Ovary (tissue), 9 donors: Measurements from ENCODE around the gene ANKRD65. TPM values are rescaled to one million over a fixed set of nuclear protein-coding genes. Genes with fewer than 3 reads are reported as not detected.

ENCODE experiments used
- DNase-seq, 5 donors: peaks; one replicate each; pipeline ENCODE4 v3.0.0-alpha.2; 2019 to 2020
- H3K27ac ChIP-seq, 2 donors: fragments of 200-600 bp; one replicate each; pipeline versions ENCODE4 v1.5.1 to v1.8.0; 2019 to 2022
- H3K27me3 ChIP-seq: fragments of 200-600 bp; one replicate; pipeline ENCODE4 v1.8.0; 2022
- H3K36me3 ChIP-seq: fragments of 200-600 bp; sonication (generic); one replicate; pipeline ENCODE4 v1.5.1; 2019
- H3K4me1 ChIP-seq: one replicate; pipeline ENCODE4 v1.8.1; 2013; ENCODE audit warnings: mild to moderate bottlenecking, moderate library complexity; ENCODE audit not compliant: insufficient read depth
- H3K4me3 ChIP-seq: fragments of 200-600 bp; sonication (generic); one replicate; pipeline ENCODE4 v1.5.1; 2017
- H3K9me3 ChIP-seq, 2 donors: fragments of 200-600 bp in 1 of 2; sonication (generic) in 1 of 2; one replicate each; pipeline versions ENCODE4 v1.5.1 to v1.8.1; 2013 to 2019; ENCODE audit warnings: mild to moderate bottlenecking in 1 of 2, moderate library complexity in 1 of 2
- CTCF ChIP-seq, 3 donors: fragments of 450-650 bp in 2 of 3; fragments of 200-600 bp in 1 of 3; IDR thresholded peaks; one replicate each; pipeline versions ENCODE4 v1.5.1 to v1.8.0; 2016 to 2022; ENCODE audit warnings: antibody characterized with exemption in 3 of 3, mild to moderate bottlenecking in 1 of 3
- EP300 ChIP-seq: sonication (generic); formaldehyde crosslinking; IDR thresholded peaks from one replicate; pipeline ENCODE4 v1.6.1; 2017; ENCODE audit warnings: antibody characterized with exemption
- POLR2A ChIP-seq: fragments of 450-650 bp; IDR thresholded peaks from one replicate; pipeline ENCODE4 v1.6.1; 2017; ENCODE audit warnings: antibody characterized with exemption, mild to moderate bottlenecking, moderate library complexity
- WGBS, 3 donors: extraction: QIAGEN DNeasy Blood & Tissue Kit in 1 of 3; methylation state at CpG; one replicate each; pipeline versions ENCODE4 v1.1.5 to v1.1.7; 2013 to 2017; 5-methylcytosine and 5-hydroxymethylcytosine counted together
- intact Hi-C, 4 donors: fragments of 100-400 bp; cut with DNase I; formaldehyde crosslinking; loops; one replicate each; pipeline versions ENCODE4 v1.11.0 to v1.15.1; 2022 to 2023
- polyA plus RNA-seq, 2 donors: library from polyadenylated mRNA; stranded (reverse); fragments of 200-250 nt in 1 of 2; fragments of 350-450 nt in 1 of 2; fragmentation: Illumina TruSeq in 1 of 2; extraction: RNeasy Lipid Tissue Mini Kit (QIAGEN cat#74804) in 1 of 2; gene quantifications; one replicate each; pipeline ENCODE4 v1.2.3, GENCODE V29; 2013 to 2014
- total RNA-seq, 7 donors: library from RNA; depleted of rRNA in 2 of 7; stranded (reverse); fragments of >200 nt in 2 of 7; fragmentation: NEBNext Ultra II Directional in 3 of 7; extraction: Animal tissue kit (Norgen Biotek cat#: 25700) in 3 of 7; gene quantifications; one replicate each; pipeline versions ENCODE4 v1.1.0 to v1.2.4, GENCODE V29; 2016 to 2023
- donor health status: DM: no; HTN: no; CAD: no; lungs with moderate emphysema.
- donor health status: DM: no; HTN: no; CAD: no.
- donor health status: Bipolar disorder and iron deficiency.
- donor health status: DM: yes; HTN: yes; CAD: no.
- donor health status: DM: no; HTN: no; CAD: no.
- donor health status: DM: yes; HTN: yes; CAD: no.

The ANKRD65 gene
- total and polyA plus RNA-seq, 9 donors = 4.5 to 48.8 (median 13.3) TPM

DNA sequence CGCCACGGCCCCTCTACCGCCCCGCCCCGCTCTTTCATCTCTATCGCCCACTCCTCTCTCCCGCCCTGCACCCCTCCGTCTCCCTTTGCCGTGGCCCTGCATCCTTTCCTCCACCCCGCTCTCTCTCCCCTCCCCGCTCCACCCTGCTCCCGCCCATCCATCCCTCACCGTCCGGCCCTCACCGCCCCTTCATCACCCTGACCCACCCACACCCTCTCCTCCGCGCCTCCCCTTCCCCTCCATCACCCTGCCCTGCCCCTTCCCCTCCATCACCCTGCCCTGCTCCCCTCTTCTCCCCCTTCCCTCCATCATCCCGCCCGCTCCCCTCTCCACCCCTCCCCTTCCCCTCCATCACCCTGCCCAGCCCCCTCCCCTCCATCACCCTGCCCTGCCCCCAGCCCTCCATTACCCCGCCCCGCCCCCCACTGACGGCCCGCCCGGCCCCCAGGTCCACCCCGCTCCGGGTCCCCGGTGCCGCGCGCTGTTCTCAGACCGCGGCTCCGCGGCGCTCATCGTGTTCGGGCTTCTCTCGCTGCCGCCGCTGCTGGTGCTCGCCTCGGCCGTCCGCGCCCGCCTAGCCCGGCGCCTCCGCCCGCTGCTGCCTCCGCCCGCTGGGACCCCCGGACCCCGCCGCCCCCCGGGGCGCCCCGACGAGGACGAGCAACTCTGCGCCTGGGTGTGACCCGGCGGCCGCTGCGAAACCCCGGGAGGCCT, 6.2 kb upstream of the ANKRD65 start:
- H3K27me3 ChIP-seq = no peaks in the 10 kb centered on the region
- intact Hi-C loops = no loop called here
- peak in 4 of 5 donors; percentile 20 to 63 (median 55) for DNase-seq
- no peaks in the 10 kb centered on the region for H3K9me3 ChIP-seq
- H3K4me1 ChIP-seq = peaks cover 20% of the 10 kb centered on the region
- H3K27ac ChIP-seq = peak overlapping the region in 1 of 2 donors; percentile 64
- 14 to 45% (median 27%) methylated on average over 21 to 66 of the region's 66 CpGs for WGBS, 3 donors
- no peak for TF ChIP-seq CTCF (IDR thresholded peaks at IDR 0.05)
- no peak for TF ChIP-seq EP300
- TF ChIP-seq POLR2A = no peak
- H3K4me3 ChIP-seq = peak overlapping the region; percentile 34
- no peaks in the 10 kb centered on the region for H3K36me3 ChIP-seq

- Histone ChIP-seq H3K4me1 (peaks cover 15% of the 10 kb centered on the region), H3K36me3 (no peaks in the 10 kb centered on the region), H3K9me3 (no peaks in the 10 kb centered on the region), H3K4me3 (no peak overlapping the region), H3K27me3 (no peaks in the 10 kb centered on the region), H3K27ac (no peak overlapping the region)
- 55 to 70% (median 57%) methylated on average over 19 of the region's 19 CpGs for WGBS, 3 donors
- TF ChIP-seq POLR2A (no peak), EP300 (no peak)
- intact Hi-C loops = no loop called here
- no peak for DNase-seq
These were observed 5.5 kb upstream of the ANKRD65 start for GRCh38 chr1:1426496-1427105.

DNA sequence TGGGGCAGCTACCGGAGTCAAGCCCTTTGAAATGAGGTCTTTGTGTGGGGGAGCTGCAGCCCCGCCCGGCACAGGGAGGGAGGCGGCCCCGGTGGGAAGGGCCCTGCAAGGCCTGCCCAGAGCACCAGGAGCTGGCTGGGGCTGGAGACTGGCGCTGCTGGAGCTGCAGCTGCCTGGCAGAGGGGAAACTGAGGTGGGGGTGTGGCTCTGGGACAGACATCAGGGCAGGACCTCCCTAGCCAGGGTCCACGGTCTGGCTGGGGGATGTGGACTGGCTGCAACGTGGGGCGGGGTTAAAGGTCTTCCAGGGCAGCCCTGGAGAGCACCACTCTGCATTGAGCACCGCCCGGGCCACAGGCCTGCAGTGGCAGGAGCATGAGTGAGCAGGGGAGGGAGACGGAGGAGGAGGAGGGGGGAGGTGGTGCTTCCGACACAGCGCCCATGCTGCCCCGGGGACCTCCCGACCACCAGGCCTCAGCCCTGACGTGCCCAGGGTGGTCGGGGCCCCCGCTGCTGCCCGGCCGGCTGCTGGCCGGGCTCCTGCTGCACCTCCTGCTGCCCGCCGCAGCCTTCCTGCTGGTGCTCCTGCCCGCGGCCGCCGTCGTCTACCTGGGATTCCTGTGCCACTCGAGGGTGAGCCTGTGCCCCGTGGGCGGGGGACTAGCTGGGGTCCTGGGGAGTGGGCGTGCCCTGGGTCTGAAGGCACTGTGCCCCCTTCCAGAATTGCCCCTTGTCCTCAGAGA, 4.8 kb upstream of the ANKRD65 start:
- 62 to 70% (median 69%) methylated on average over 30 to 33 of the region's 33 CpGs for WGBS, 3 donors
- Histone ChIP-seq H3K27ac (no peak overlapping the region), H3K4me1 (peaks cover 10% of the 10 kb centered on the region), H3K36me3 (no peaks in the 10 kb centered on the region), H3K9me3 (no peaks in the 10 kb centered on the region), H3K4me3 (no peak overlapping the region), H3K27me3 (no peaks in the 10 kb centered on the region)
- DNase-seq = peak in 1 of 5 donors; percentile 32
- TF ChIP-seq POLR2A = no peak
- no peak for TF ChIP-seq EP300
- no peak for TF ChIP-seq CTCF (IDR thresholded peaks at IDR 0.05)
- intact Hi-C loops = no loop called here

DNA sequence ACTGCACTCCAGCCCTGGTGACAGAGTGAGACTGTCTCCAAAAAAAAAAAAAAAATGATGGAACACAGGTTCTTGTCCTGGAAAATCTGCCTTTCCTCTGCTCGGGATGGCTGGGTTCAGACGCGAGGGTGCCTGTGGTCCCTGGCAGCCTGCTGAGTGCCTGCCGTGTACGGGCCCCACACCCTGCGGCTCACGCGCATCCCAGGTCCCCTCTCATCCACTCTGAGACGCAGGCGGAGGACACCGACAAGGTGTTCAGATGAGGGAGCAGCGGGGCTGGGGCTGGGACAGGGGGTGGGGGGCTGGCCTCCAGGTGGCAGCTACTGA, 4.3 kb upstream of the ANKRD65 start:
- 74 to 79% (median 75%) methylated on average over 12 of the region's 12 CpGs for WGBS, 3 donors
- no peaks in the 10 kb centered on the region for H3K36me3 ChIP-seq
- H3K4me1 ChIP-seq = peaks cover 9% of the 10 kb centered on the region
- no peak overlapping the region for H3K27ac ChIP-seq
- no peak for TF ChIP-seq EP300
- no peak for TF ChIP-seq CTCF (IDR thresholded peaks at IDR 0.05)
- no peak for TF ChIP-seq POLR2A
- DNase-seq = no peak
- intact Hi-C loops = no loop called here
- H3K4me3 ChIP-seq = no peak overlapping the region
- no peaks in the 10 kb centered on the region for H3K27me3 ChIP-seq
- no peaks in the 10 kb centered on the region for H3K9me3 ChIP-seq
